Stimulated activated naive CD8-positive, alpha-beta T cell treated with anti-CD3 and anti-CD28 coated beads, Interleukin-15, amount 100 ng/mL, for 72 hours (primary cell): ENCODE results near the gene GRM8.
"Not testable (repeated sequence)": the region's sequence is repeated elsewhere in the genome, so short reads cannot be mapped to it uniquely, and the experiment has no call there.

Experiments
- ATAC-seq: fragments of 150-1000 bp; cut with Tn5 transposase; 2 replicates; pipeline ENCODE4 v1.10.0; 2021; ENCODE audit warnings: mild to moderate bottlenecking, moderate library complexity
- DNase-seq, 2 donors: peaks; one replicate each; pipeline ENCODE4 v3.0.0; 2021 to 2022
- H3K27ac Mint-ChIP-seq, 2 donors: one replicate each; pipeline ENCODE4 v1.8.0; 2022; ENCODE audit warnings: mild to moderate bottlenecking in 2 of 2, mixed read lengths in 2 of 2, moderate library complexity in 2 of 2
- H3K27me3 Mint-ChIP-seq: one replicate; pipeline ENCODE4 v1.8.0; 2022; ENCODE audit warnings: mixed read lengths
- H3K4me1 Mint-ChIP-seq: one replicate; pipeline ENCODE4 v1.8.0; 2022; ENCODE audit warnings: mild to moderate bottlenecking, mixed read lengths
- H3K4me3 Mint-ChIP-seq, 2 donors: one replicate each; pipeline ENCODE4 v1.8.0; 2022; ENCODE audit warnings: mild to moderate bottlenecking in 2 of 2, mixed read lengths in 2 of 2, moderate library complexity in 1 of 2
- H3K9me3 Mint-ChIP-seq, 2 donors: one replicate each; pipeline ENCODE4 v1.8.0; 2022; ENCODE audit warnings: mixed read lengths in 2 of 2

Gene GRM8

GRCh38 chr7:126887560-126887959, 365.2 kb downstream of the GRM8 start:
- not testable (repeated sequence) for H3K27ac Mint-ChIP-seq

GRCh38 chr7:126882730-126883129, 370.0 kb downstream of the GRM8 start:
- ATAC-seq, H3K9me3 Mint-ChIP-seq, H3K4me1 Mint-ChIP-seq, H3K27ac Mint-ChIP-seq, DNase-seq, H3K4me3 Mint-ChIP-seq, H3K27me3 Mint-ChIP-seq: not testable (repeated sequence)

More at GRCh38 chr7:126887560-126887959, 365.2 kb downstream of the GRM8 start:
- not testable (repeated sequence) for H3K4me3 Mint-ChIP-seq, H3K9me3 Mint-ChIP-seq, DNase-seq, H3K27me3 Mint-ChIP-seq, ATAC-seq, H3K4me1 Mint-ChIP-seq

- ATAC-seq, H3K4me1 Mint-ChIP-seq: not testable (repeated sequence)
These were observed 370.8 kb downstream of the GRM8 start for GRCh38 chr7:126881908-126882307.

GRCh38 chr7:126881315-126881714, 371.4 kb downstream of the GRM8 start:
- Mint-ChIP-seq H3K4me3 (no peak overlapping the region), H3K9me3 (no peaks in the 10 kb centered on the region), H3K4me1 (no peaks in the 10 kb centered on the region), H3K27me3 (peaks cover 7% of the 10 kb centered on the region), H3K27ac (no peak overlapping the region)
- DNase-seq (no peak), ATAC-seq (no peak)

More at GRCh38 chr7:126881908-126882307, 370.8 kb downstream of the GRM8 start:
- H3K4me3 Mint-ChIP-seq, H3K27ac Mint-ChIP-seq, DNase-seq, H3K27me3 Mint-ChIP-seq, H3K9me3 Mint-ChIP-seq: not testable (repeated sequence)

- not testable (repeated sequence) for H3K27me3 Mint-ChIP-seq, H3K4me3 Mint-ChIP-seq, DNase-seq, H3K9me3 Mint-ChIP-seq, H3K27ac Mint-ChIP-seq, H3K4me1 Mint-ChIP-seq, ATAC-seq
These were observed 376.2 kb downstream of the GRM8 start for GRCh38 chr7:126876536-126876935.

GRCh38 chr7:126856691-126857291, 395.9 kb downstream of the GRM8 start:
- no peaks in the 10 kb centered on the region for H3K4me1 Mint-ChIP-seq
- H3K27me3 Mint-ChIP-seq = peaks cover 5% of the 10 kb centered on the region
- no peak overlapping the region for H3K4me3 Mint-ChIP-seq
- DNase-seq (no peak), ATAC-seq (no peak)
- H3K27ac Mint-ChIP-seq = no peak overlapping the region
- H3K9me3 Mint-ChIP-seq = no peaks in the 10 kb centered on the region

GRCh38 chr7:126845331-126845730, 407.4 kb downstream of the GRM8 start:
- no peak overlapping the region for H3K4me3 Mint-ChIP-seq
- no peaks in the 10 kb centered on the region for H3K4me1 Mint-ChIP-seq
- peaks cover 0 to 6% of the 10 kb centered on the region in 2 donors for H3K9me3 Mint-ChIP-seq
- peaks cover 12% of the 10 kb centered on the region for H3K27me3 Mint-ChIP-seq
- ATAC-seq = no peak
- H3K27ac Mint-ChIP-seq = no peak overlapping the region
- no peak for DNase-seq

GRCh38 chr7:126843883-126844282, 408.9 kb downstream of the GRM8 start:
- peaks cover 12% of the 10 kb centered on the region for H3K27me3 Mint-ChIP-seq
- H3K27ac Mint-ChIP-seq = no peak overlapping the region
- H3K4me1 Mint-ChIP-seq = no peaks in the 10 kb centered on the region
- ATAC-seq (no peak), DNase-seq (no peak)
- peaks cover 0 to 6% of the 10 kb centered on the region in 2 donors for H3K9me3 Mint-ChIP-seq
- no peak overlapping the region for H3K4me3 Mint-ChIP-seq

GRCh38 chr7:126843336-126843735, 409.4 kb downstream of the GRM8 start:
- no peak overlapping the region for H3K27ac Mint-ChIP-seq
- no peak for DNase-seq
- H3K4me3 Mint-ChIP-seq = no peak overlapping the region
- H3K27me3 Mint-ChIP-seq = peaks cover 12% of the 10 kb centered on the region
- no peaks in the 10 kb centered on the region for H3K4me1 Mint-ChIP-seq
- peaks cover 0 to 6% of the 10 kb centered on the region in 2 donors for H3K9me3 Mint-ChIP-seq
- ATAC-seq = no peak

- H3K27ac Mint-ChIP-seq = no peak overlapping the region
- H3K9me3 Mint-ChIP-seq = no peaks in the 10 kb centered on the region
- peaks cover 5% of the 10 kb centered on the region for H3K27me3 Mint-ChIP-seq
- no peaks in the 10 kb centered on the region for H3K4me1 Mint-ChIP-seq
- DNase-seq = no peak
- no peak for ATAC-seq
- H3K4me3 Mint-ChIP-seq = no peak overlapping the region
These were observed 410.3 kb downstream of the GRM8 start for GRCh38 chr7:126842451-126842850.

- no peak for ATAC-seq
- Mint-ChIP-seq H3K4me3 (no peak overlapping the region), H3K9me3 (no peaks in the 10 kb centered on the region), H3K27ac (no peak overlapping the region), H3K4me1 (no peaks in the 10 kb centered on the region), H3K27me3 (peaks cover 5% of the 10 kb centered on the region)
- DNase-seq = no peak
These were observed 411.9 kb downstream of the GRM8 start for GRCh38 chr7:126840869-126841268.

- ATAC-seq = no peak
- Mint-ChIP-seq H3K27ac (no peak overlapping the region), H3K4me1 (no peaks in the 10 kb centered on the region)
These were observed 413.1 kb downstream of the GRM8 start for GRCh38 chr7:126839624-126840023.

GRCh38 chr7:126838194-126838593, 414.5 kb downstream of the GRM8 start:
- ATAC-seq (peak; percentile 70), DNase-seq (no peak)
- H3K27ac Mint-ChIP-seq = no peak overlapping the region
- no peak overlapping the region for H3K4me3 Mint-ChIP-seq
- H3K9me3 Mint-ChIP-seq = no peaks in the 10 kb centered on the region
- no peaks in the 10 kb centered on the region for H3K4me1 Mint-ChIP-seq
- no peaks in the 10 kb centered on the region for H3K27me3 Mint-ChIP-seq

More at GRCh38 chr7:126839624-126840023, 413.1 kb downstream of the GRM8 start:
- no peak for DNase-seq
- no peak overlapping the region for H3K4me3 Mint-ChIP-seq
- no peaks in the 10 kb centered on the region for H3K27me3 Mint-ChIP-seq
- no peaks in the 10 kb centered on the region for H3K9me3 Mint-ChIP-seq

- ATAC-seq, H3K9me3 Mint-ChIP-seq, H3K4me1 Mint-ChIP-seq, H3K27me3 Mint-ChIP-seq, H3K4me3 Mint-ChIP-seq, H3K27ac Mint-ChIP-seq, DNase-seq: not testable (repeated sequence)
These were observed 421.5 kb downstream of the GRM8 start for GRCh38 chr7:126831241-126831640.

GRCh38 chr7:126820925-126821324, 431.8 kb downstream of the GRM8 start:
- ATAC-seq = no peak
- Mint-ChIP-seq H3K4me3 (no peak overlapping the region), H3K27me3 (no peaks in the 10 kb centered on the region), H3K9me3 (no peaks in the 10 kb centered on the region), H3K27ac (no peak overlapping the region), H3K4me1 (no peaks in the 10 kb centered on the region)
- no peak for DNase-seq

- no peaks in the 10 kb centered on the region for H3K9me3 Mint-ChIP-seq
- H3K4me1 Mint-ChIP-seq = no peaks in the 10 kb centered on the region
- H3K4me3 Mint-ChIP-seq = no peak overlapping the region
- ATAC-seq (no peak), DNase-seq (no peak)
- H3K27me3 Mint-ChIP-seq = no peaks in the 10 kb centered on the region
- H3K27ac Mint-ChIP-seq = no peak overlapping the region
These were observed 433.6 kb downstream of the GRM8 start for GRCh38 chr7:126819197-126819484.
